ENCODE results near the gene ENO3. TPM values are rescaled to one million over a fixed set of nuclear protein-coding genes. Genes with fewer than 3 reads are reported as not detected.

ENO3 gene
- total RNA-seq, 6 experiments from 2014 or later = 1.9 to 4.6 (median 3.2) TPM

- no peak overlapping the region for H3K4me3 Mint-ChIP-seq
Measured at GRCh38 chr17:4956493-4957061, 5.7 kb downstream of the ENO3 start.

GRCh38 chr17:4958102-4958501 lies 7.2 kb downstream of the ENO3 start:
- no peak for DNase-seq
- TF ChIP-seq CTCF (IDR thresholded peaks at IDR 0.05) = no peak
- Mint-ChIP-seq H3K36me3 (ENCODE audit: low read depth) (peaks cover 31% of the 10 kb centered on the region), H3K9me3 (no peaks in the 10 kb centered on the region), H3K27ac (no peak overlapping the region), H3K4me3 (no peak overlapping the region), H3K4me1 (ENCODE audit: low read depth) (peaks cover 13% of the 10 kb centered on the region), H3K27me3 (ENCODE audit: insufficient read depth) (peaks cover 6% of the 10 kb centered on the region)

More at GRCh38 chr17:4956493-4957061, 5.7 kb downstream of the ENO3 start:
- Mint-ChIP-seq H3K36me3 (ENCODE audit: low read depth) (peaks cover 31% of the 10 kb centered on the region), H3K27me3 (ENCODE audit: insufficient read depth) (peaks cover 6% of the 10 kb centered on the region), H3K4me1 (ENCODE audit: low read depth) (peaks cover 22% of the 10 kb centered on the region), H3K27ac (no peak overlapping the region), H3K9me3 (no peaks in the 10 kb centered on the region)
- no peak for DNase-seq
- TF ChIP-seq CTCF (IDR thresholded peaks at IDR 0.05) = peak; percentile 52; the same call in 1 of the 2 replicates

- no peak for DNase-seq
- Mint-ChIP-seq H3K27ac (no peak overlapping the region), H3K4me1 (ENCODE audit: low read depth) (0 out of 2 replicates have a peak, but pooled peaks cover under 1% of the 10 kb centered on the region), H3K36me3 (ENCODE audit: low read depth) (peaks cover 31% of the 10 kb centered on the region), H3K4me3 (no peak overlapping the region), H3K9me3 (no peaks in the 10 kb centered on the region), H3K27me3 (ENCODE audit: insufficient read depth) (peaks cover 8% of the 10 kb centered on the region)
- TF ChIP-seq CTCF (IDR thresholded peaks at IDR 0.05) = no peak
Measured at GRCh38 chr17:4959261-4959965, 8.5 kb downstream of the ENO3 start.

- no peak for TF ChIP-seq CTCF (IDR thresholded peaks at IDR 0.05)
- H3K27ac Mint-ChIP-seq = no peak overlapping the region
- peaks cover 4% of the 10 kb centered on the region for H3K4me1 Mint-ChIP-seq (ENCODE audit: low read depth)
- no peak for DNase-seq
- H3K4me3 Mint-ChIP-seq = no peak overlapping the region
- H3K9me3 Mint-ChIP-seq = no peaks in the 10 kb centered on the region
- H3K36me3 Mint-ChIP-seq (ENCODE audit: low read depth) = peaks cover 35% of the 10 kb centered on the region
- peaks cover 13% of the 10 kb centered on the region for H3K27me3 Mint-ChIP-seq (ENCODE audit: insufficient read depth)
Measured at GRCh38 chr17:4960279-4960922, 9.5 kb downstream of the ENO3 start.

GRCh38 chr17:4965311-4965986 lies 14.5 kb downstream of the ENO3 start:
- peaks cover 18% of the 10 kb centered on the region for H3K27me3 Mint-ChIP-seq (ENCODE audit: insufficient read depth)
- no peak for TF ChIP-seq CTCF (IDR thresholded peaks at IDR 0.05)
- H3K4me3 Mint-ChIP-seq = no peak overlapping the region; the same call in 1 of the 2 replicates
- peak overlapping the region; percentile 67 for H3K27ac Mint-ChIP-seq
- H3K9me3 Mint-ChIP-seq = peaks cover 4% of the 10 kb centered on the region; the same call in 1 of the 2 replicates
- peaks cover 15% of the 10 kb centered on the region for H3K4me1 Mint-ChIP-seq (ENCODE audit: low read depth)
- H3K36me3 Mint-ChIP-seq (ENCODE audit: low read depth) = peaks cover 20% of the 10 kb centered on the region
- no peak for DNase-seq

All from HFFc6 (cell line).